Activated CD8-positive, alpha-beta T cell treated with anti-CD3 and anti-CD28 coated beads, Interleukin-2, amount 10 ng/mL, durations not matched to agents 7 days and 5 days (primary cell): ENCODE measurements around the gene PREPL. TPM values are rescaled to one million over a fixed set of nuclear protein-coding genes. Genes with fewer than 3 reads are reported as not detected.

Experiments used
- ATAC-seq: fragments of 150-1000 bp; cut with Tn5 transposase; one replicate; pipeline ENCODE4 v1.10.0; 2021; ENCODE audit warnings: moderate library complexity
- CTCF ChIA-PET: fragments of 350-600 bp; sonication (Branson Sonifier 250); formaldehyde crosslinking; loops from one replicate; lab custom pipeline; 2021; ENCODE audit warnings: antibody characterized with exemption; lab: Charles Lee
- POLR2A ChIA-PET: fragments of 350-600 bp; sonication (Branson Sonifier 250); formaldehyde crosslinking; loops from one replicate; lab custom pipeline; 2021; ENCODE audit warnings: antibody characterized with exemption; lab: Charles Lee
- DNase-seq: peaks from one replicate; pipeline ENCODE4 v3.0.0-alpha.2; 2020
- H3K27ac Mint-ChIP-seq: one replicate; pipeline ENCODE4 v1.8.0; 2021; ENCODE audit warnings: mild to moderate bottlenecking, mixed read lengths
- H3K27me3 Mint-ChIP-seq: one replicate; pipeline ENCODE4 v1.8.0; 2021; ENCODE audit warnings: low read depth, mixed read lengths
- H3K36me3 Mint-ChIP-seq: one replicate; pipeline ENCODE4 v1.8.0; 2021; ENCODE audit warnings: low read depth, mixed read lengths
- H3K4me1 Mint-ChIP-seq: one replicate; pipeline ENCODE4 v1.8.0; 2021; ENCODE audit warnings: low read depth, mixed read lengths
- H3K4me3 Mint-ChIP-seq: one replicate; pipeline ENCODE4 v1.8.0; 2021; ENCODE audit warnings: mild to moderate bottlenecking, mixed read lengths
- H3K9me3 Mint-ChIP-seq: one replicate; pipeline ENCODE4 v1.8.0; 2022; ENCODE audit warnings: mixed read lengths; ENCODE audit not compliant: insufficient read depth
- total RNA-seq, 2 experiments: library from RNA; stranded (reverse); gene quantifications; one replicate each; pipeline ENCODE4 v1.2.3, GENCODE V29; 2021

Gene PREPL
- total RNA-seq, 2 experiments from 2014 or later: 19.5 to 21.0 TPM

- ATAC-seq (no peak), DNase-seq (no peak)
- H3K36me3 Mint-ChIP-seq: peaks cover 5% of the 10 kb centered on the region
- H3K27me3 Mint-ChIP-seq: no peaks in the 10 kb centered on the region
- CTCF ChIA-PET: interaction anchor here (0.7 kb wide), 1 partner anchor 9 kb away, joined by 3 read pairs; no protein-coding TSS in a partner anchor
- no peaks in the 10 kb centered on the region for H3K9me3 Mint-ChIP-seq
- H3K4me3 Mint-ChIP-seq: no peak overlapping the region
- H3K4me1 Mint-ChIP-seq: peaks cover 2% of the 10 kb centered on the region
- POLR2A ChIA-PET: interaction anchor here (0.7 kb wide), 1 partner anchor 8 kb away, joined by 3 read pairs; the partner anchor contains the start of genes CAMKMT and PREPL
- H3K27ac Mint-ChIP-seq: no peak overlapping the region
Measured at GRCh38 chr2:44369392-44369791, 8.1 kb upstream of the PREPL start.

- no peak for ATAC-seq
- H3K4me3 Mint-ChIP-seq: no peak overlapping the region
- H3K36me3 Mint-ChIP-seq: peaks cover 2% of the 10 kb centered on the region
- ChIA-PET CTCF (interaction anchor here (1.1 to 1.2 kb wide), 2 partner anchors 11 to 23 kb away, joined by 3 to 4 read pairs; no protein-coding TSS in a partner anchor), POLR2A (no interaction called here)
- no peaks in the 10 kb centered on the region for H3K9me3 Mint-ChIP-seq
- H3K4me1 Mint-ChIP-seq: peaks cover 12% of the 10 kb centered on the region
- no peaks in the 10 kb centered on the region for H3K27me3 Mint-ChIP-seq
- no peak for DNase-seq
- no peak overlapping the region for H3K27ac Mint-ChIP-seq
Measured at GRCh38 chr2:44367591-44367990, 6.3 kb upstream of the PREPL start.

- peaks cover 22% of the 10 kb centered on the region for H3K4me1 Mint-ChIP-seq
- no peak overlapping the region for H3K27ac Mint-ChIP-seq
- DNase-seq (no peak), ATAC-seq (no peak)
- ChIA-PET POLR2A (no interaction called here), CTCF (interaction anchor here (1.0 kb wide), 1 partner anchor 12 kb away, joined by 4 read pairs; no protein-coding TSS in a partner anchor)
- no peaks in the 10 kb centered on the region for H3K27me3 Mint-ChIP-seq
- no peaks in the 10 kb centered on the region for H3K9me3 Mint-ChIP-seq
- no peak overlapping the region for H3K4me3 Mint-ChIP-seq
- no peaks in the 10 kb centered on the region for H3K36me3 Mint-ChIP-seq
Measured at GRCh38 chr2:44364604-44365003, 3.3 kb upstream of the PREPL start.

GRCh38 chr2:44362207-44363015, 1.1 kb upstream of the PREPL start:
- Mint-ChIP-seq H3K27me3 (no peaks in the 10 kb centered on the region), H3K36me3 (no peaks in the 10 kb centered on the region), H3K4me1 (peaks cover 32% of the 10 kb centered on the region), H3K9me3 (no peaks in the 10 kb centered on the region), H3K4me3 (peak overlapping the region; percentile 91), H3K27ac (peak overlapping the region; percentile 93)
- peak; percentile 50 for DNase-seq
- peak; percentile 46 for ATAC-seq
- POLR2A ChIA-PET: interaction anchor here (0.6 to 2.2 kb wide), 9 partner anchors 11 to 367 kb away, joined by 3 to 10 read pairs (median 4); partner anchors contain the start of genes LRPPRC and PPM1B
- CTCF ChIA-PET: interaction anchor here (1.1 to 1.8 kb wide), 7 partner anchors 10 to 593 kb away, joined by 3 to 6 read pairs (median 4); no protein-coding TSS in a partner anchor

GRCh38 chr2:44360749-44361329, 455 bp downstream of the PREPL start:
- Mint-ChIP-seq H3K4me1 (peaks cover 32% of the 10 kb centered on the region), H3K27ac (peak overlapping the region; percentile 100), H3K36me3 (no peaks in the 10 kb centered on the region), H3K4me3 (peak overlapping the region; percentile 91), H3K9me3 (no peaks in the 10 kb centered on the region), H3K27me3 (no peaks in the 10 kb centered on the region)
- CTCF ChIA-PET: interaction anchor here (1.3 to 2.2 kb wide), 3 partner anchors 13 to 269 kb away, joined by 4 to 7 read pairs (median 6); no protein-coding TSS in a partner anchor
- DNase-seq: peak; percentile 23
- POLR2A ChIA-PET: interaction anchor here (0.6 to 2.2 kb wide), 7 partner anchors 9 to 273 kb away, joined by 3 to 10 read pairs (median 5); partner anchors contain the start of gene PPM1B
- ATAC-seq: peak; percentile 16

- DNase-seq (peak; percentile 34), ATAC-seq (no peak)
- ChIA-PET POLR2A (interaction anchor here (0.6 kb wide), 1 partner anchor 188 kb away, joined by 3 read pairs; no protein-coding TSS in a partner anchor), CTCF (interaction anchor here (1.3 to 2.2 kb wide), 3 partner anchors 11 to 15 kb away, joined by 3 to 7 read pairs (median 5); no protein-coding TSS in a partner anchor)
- H3K4me1 Mint-ChIP-seq: peaks cover 28% of the 10 kb centered on the region
- no peak overlapping the region for H3K27ac Mint-ChIP-seq
- no peaks in the 10 kb centered on the region for H3K9me3 Mint-ChIP-seq
- H3K27me3 Mint-ChIP-seq: no peaks in the 10 kb centered on the region
- peaks cover 5% of the 10 kb centered on the region for H3K36me3 Mint-ChIP-seq
- no peak overlapping the region for H3K4me3 Mint-ChIP-seq
Measured at GRCh38 chr2:44358503-44358902, 2.8 kb downstream of the PREPL start.

GRCh38 chr2:44354761-44355160, 6.5 kb downstream of the PREPL start:
- POLR2A ChIA-PET: no interaction called here
- H3K4me1 Mint-ChIP-seq: peaks cover 12% of the 10 kb centered on the region

GRCh38 chr2:44352510-44352909, 8.8 kb downstream of the PREPL start:
- Mint-ChIP-seq H3K27me3 (no peaks in the 10 kb centered on the region), H3K27ac (no peak overlapping the region), H3K36me3 (peaks cover 5% of the 10 kb centered on the region), H3K4me3 (no peak overlapping the region), H3K4me1 (no peaks in the 10 kb centered on the region), H3K9me3 (no peaks in the 10 kb centered on the region)
- no peak for DNase-seq
- ChIA-PET CTCF (interaction anchor here (1.2 to 3.4 kb wide), 2 partner anchors 9 to 127 kb away, joined by 3 to 18 read pairs; no protein-coding TSS in a partner anchor), POLR2A (interaction anchor here (0.6 to 1.3 kb wide), 2 partner anchors 9 to 424 kb away, joined by 3 to 5 read pairs; partner anchors contain the start of genes CAMKMT and PREPL)
- no peak for ATAC-seq

More at GRCh38 chr2:44354761-44355160, 6.5 kb downstream of the PREPL start:
- Mint-ChIP-seq H3K27me3 (no peaks in the 10 kb centered on the region), H3K4me3 (no peak overlapping the region), H3K9me3 (no peaks in the 10 kb centered on the region), H3K27ac (no peak overlapping the region), H3K36me3 (peaks cover 5% of the 10 kb centered on the region)
- CTCF ChIA-PET: interaction anchor here (1.0 kb wide), 1 partner anchor 11 kb away, joined by 4 read pairs; no protein-coding TSS in a partner anchor
- no peak for DNase-seq
- no peak for ATAC-seq

- Mint-ChIP-seq H3K9me3 (no peaks in the 10 kb centered on the region), H3K27me3 (no peaks in the 10 kb centered on the region), H3K4me3 (no peak overlapping the region), H3K27ac (no peak overlapping the region), H3K36me3 (peaks cover 5% of the 10 kb centered on the region), H3K4me1 (no peaks in the 10 kb centered on the region)
- POLR2A ChIA-PET: interaction anchor here (1.3 kb wide), 1 partner anchor 10 kb away, joined by 5 read pairs; the partner anchor contains the start of genes CAMKMT and PREPL
- ATAC-seq (no peak), DNase-seq (no peak)
- CTCF ChIA-PET: interaction anchor here (1.0 to 3.4 kb wide), 3 partner anchors 9 to 128 kb away, joined by 3 to 18 read pairs (median 3); no protein-coding TSS in a partner anchor
Measured at GRCh38 chr2:44351676-44352075, 9.6 kb downstream of the PREPL start.

GRCh38 chr2:44351088-44351487, 10.2 kb downstream of the PREPL start:
- DNase-seq (no peak), ATAC-seq (no peak)
- Mint-ChIP-seq H3K27me3 (no peaks in the 10 kb centered on the region), H3K9me3 (no peaks in the 10 kb centered on the region), H3K4me3 (no peak overlapping the region), H3K27ac (no peak overlapping the region), H3K4me1 (no peaks in the 10 kb centered on the region), H3K36me3 (peaks cover 5% of the 10 kb centered on the region)
- ChIA-PET POLR2A (interaction anchor here (1.3 kb wide), 1 partner anchor 11 kb away, joined by 5 read pairs; the partner anchor contains the start of genes CAMKMT and PREPL), CTCF (interaction anchor here (1.0 to 3.4 kb wide), 2 partner anchors 8 to 114 kb away, joined by 3 to 18 read pairs; no protein-coding TSS in a partner anchor)

- H3K4me1 Mint-ChIP-seq: no peaks in the 10 kb centered on the region
- no peak overlapping the region for H3K4me3 Mint-ChIP-seq
- no peaks in the 10 kb centered on the region for H3K27me3 Mint-ChIP-seq
- H3K36me3 Mint-ChIP-seq: peaks cover 7% of the 10 kb centered on the region
- H3K9me3 Mint-ChIP-seq: no peaks in the 10 kb centered on the region
- ATAC-seq (no peak), DNase-seq (no peak)
- ChIA-PET POLR2A (no interaction called here), CTCF (interaction anchor here (1.3 kb wide), 1 partner anchor 130 kb away, joined by 5 read pairs; no protein-coding TSS in a partner anchor)
- H3K27ac Mint-ChIP-seq: no peak overlapping the region
Measured at GRCh38 chr2:44349506-44349905, 11.8 kb downstream of the PREPL start.
